ENCODE results near the gene PLS1.
"Not testable (repeated sequence)": the region's sequence is repeated elsewhere in the genome, so short reads cannot be mapped to it uniquely, and the experiment has no call there.

Gene PLS1

GRCh38 chr3:142746646-142747045 lies 150.5 kb downstream of the PLS1 start:
- ATAC-seq: no peak
- TF ChIP-seq ZFP30 (CRISPR knock-in tag; IDR thresholded peaks at IDR 0.05): no peak
- no peak for TF ChIP-seq TCF4 (CRISPR knock-in tag; IDR thresholded peaks at IDR 0.05; ENCODE audit: borderline replicate concordance)
- TF ChIP-seq CREB5 (CRISPR knock-in tag; IDR thresholded peaks at IDR 0.05; ENCODE audit: low read depth): no peak
- no peak for TF ChIP-seq ESRRG (CRISPR knock-in tag; IDR thresholded peaks at IDR 0.05)
- no peak for TF ChIP-seq ZNF565 (CRISPR knock-in tag; conservative IDR thresholded peaks at IDR 0.05; ENCODE audit: low read depth)
- no peak for TF ChIP-seq ZNF8 (CRISPR knock-in tag; IDR thresholded peaks at IDR 0.05)
- no peak for TF ChIP-seq SNAI2 (CRISPR knock-in tag; IDR thresholded peaks at IDR 0.05)
- no peak for TF ChIP-seq TOX (CRISPR knock-in tag; IDR thresholded peaks at IDR 0.05; ENCODE audit: borderline replicate concordance)
- no peak for TF ChIP-seq PPARA (CRISPR knock-in tag; IDR thresholded peaks at IDR 0.05; ENCODE audit: borderline replicate concordance)
- TF ChIP-seq PATZ1 (CRISPR knock-in tag; IDR thresholded peaks at IDR 0.05; ENCODE audit: borderline replicate concordance): no peak
- no peak for TF ChIP-seq OSR1 (CRISPR knock-in tag; IDR thresholded peaks at IDR 0.05)
- TF ChIP-seq POU6F1 (CRISPR knock-in tag; IDR thresholded peaks at IDR 0.05; ENCODE audit: borderline replicate concordance, low read depth): no peak
- TF ChIP-seq ZFP3 (CRISPR knock-in tag; IDR thresholded peaks at IDR 0.05): no peak
- TF ChIP-seq ZNF70 (CRISPR knock-in tag; IDR thresholded peaks at IDR 0.05): no peak
- no peak for TF ChIP-seq ZC3H10 (CRISPR knock-in tag; IDR thresholded peaks at IDR 0.05)
- TF ChIP-seq GLIS3 (CRISPR knock-in tag; IDR thresholded peaks at IDR 0.05): no peak
- TF ChIP-seq CSDC2 (CRISPR knock-in tag; IDR thresholded peaks at IDR 0.05): no peak

GRCh38 chr3:142750531-142750930 lies 154.3 kb downstream of the PLS1 start:
- not testable (repeated sequence) for ATAC-seq

GRCh38 chr3:142752605-142753004 lies 156.4 kb downstream of the PLS1 start:
- ATAC-seq: not testable (repeated sequence)

- TF ChIP-seq BACH2 (CRISPR knock-in tag; IDR thresholded peaks at IDR 0.05; ENCODE audit: borderline replicate concordance) (no peak), ZNF8 (CRISPR knock-in tag; IDR thresholded peaks at IDR 0.05) (no peak), ZFP30 (CRISPR knock-in tag; IDR thresholded peaks at IDR 0.05) (no peak), ZNF565 (CRISPR knock-in tag; conservative IDR thresholded peaks at IDR 0.05; ENCODE audit: low read depth) (no peak), ZC3H10 (CRISPR knock-in tag; IDR thresholded peaks at IDR 0.05) (no peak), ZNF70 (CRISPR knock-in tag; IDR thresholded peaks at IDR 0.05) (no peak), CREB5 (CRISPR knock-in tag; IDR thresholded peaks at IDR 0.05; ENCODE audit: low read depth) (no peak), ZFP3 (CRISPR knock-in tag; IDR thresholded peaks at IDR 0.05) (no peak)
- no peak for ATAC-seq
Observed at GRCh38 chr3:142754494-142754893, 158.3 kb downstream of the PLS1 start.
